MM.1S (cell line): ENCODE data around the gene RNGTT.

ENCODE experiments used
- EZH2 ChIP-seq: fragments of 300-600 bp; sonication (generic); optimal IDR thresholded peaks from 2 replicates; pipeline ENCODE3; 2017; ENCODE audit warnings: low read depth, mild to moderate bottlenecking, antibody characterized with exemption, low read length, mixed read lengths
- EZH2phosphoT487 ChIP-seq: fragments of 300-600 bp; sonication (generic); IDR thresholded peaks from 2 replicates; pipeline ENCODE4 v1.6.1; 2018; ENCODE audit warnings: antibody characterized with exemption, low read length
- TF ChIP-seq, protein P1 (sequence below): fragments of 300-600 bp; sonication (generic); IDR thresholded peaks from 2 replicates; pipeline ENCODE4 v1.5.1; 2016; ENCODE audit warnings: antibody characterized with exemption, low read length, mixed read lengths

DNA sequence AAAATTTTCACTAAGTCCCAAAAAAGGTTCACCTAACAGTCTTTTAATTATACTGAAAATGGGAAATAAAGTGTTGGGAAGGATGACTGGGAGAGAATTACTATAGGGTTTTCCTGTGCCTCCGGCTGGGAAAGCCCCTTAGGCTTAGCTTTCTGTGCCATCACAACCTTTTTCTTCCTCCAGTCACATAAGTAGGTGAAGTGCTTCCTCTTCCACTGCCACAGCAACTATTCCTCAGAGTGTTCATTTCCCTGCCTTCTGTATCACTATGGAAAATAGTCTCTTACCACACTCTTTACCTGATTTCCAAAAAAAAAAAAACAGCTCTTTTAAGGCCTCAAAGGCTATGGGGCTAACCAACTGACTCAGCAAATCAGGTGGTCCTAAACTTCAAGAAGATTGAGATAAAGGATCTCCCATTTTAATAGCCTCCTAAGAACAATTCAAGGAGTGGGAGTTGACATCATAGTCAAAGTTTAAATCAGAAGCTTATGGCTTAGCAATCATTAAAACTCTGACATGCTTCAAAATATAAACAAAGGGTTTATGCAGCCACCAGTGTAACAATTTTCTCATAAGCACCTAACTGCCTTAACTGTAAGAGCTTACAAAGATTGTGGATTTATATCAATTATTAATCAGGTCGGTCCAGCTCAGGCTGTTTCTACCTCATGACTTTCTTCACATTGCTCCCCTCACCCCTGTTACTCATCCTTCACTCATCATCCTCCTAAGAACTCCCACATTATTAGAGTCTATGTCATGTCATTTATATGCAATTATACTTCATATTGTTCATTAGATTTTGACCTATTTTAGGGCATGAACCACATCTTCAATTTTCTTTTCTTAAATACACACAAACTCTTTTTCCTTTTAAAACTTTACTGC is 95.3 kb downstream of the RNGTT start:
- TF ChIP-seq, protein P1, sequence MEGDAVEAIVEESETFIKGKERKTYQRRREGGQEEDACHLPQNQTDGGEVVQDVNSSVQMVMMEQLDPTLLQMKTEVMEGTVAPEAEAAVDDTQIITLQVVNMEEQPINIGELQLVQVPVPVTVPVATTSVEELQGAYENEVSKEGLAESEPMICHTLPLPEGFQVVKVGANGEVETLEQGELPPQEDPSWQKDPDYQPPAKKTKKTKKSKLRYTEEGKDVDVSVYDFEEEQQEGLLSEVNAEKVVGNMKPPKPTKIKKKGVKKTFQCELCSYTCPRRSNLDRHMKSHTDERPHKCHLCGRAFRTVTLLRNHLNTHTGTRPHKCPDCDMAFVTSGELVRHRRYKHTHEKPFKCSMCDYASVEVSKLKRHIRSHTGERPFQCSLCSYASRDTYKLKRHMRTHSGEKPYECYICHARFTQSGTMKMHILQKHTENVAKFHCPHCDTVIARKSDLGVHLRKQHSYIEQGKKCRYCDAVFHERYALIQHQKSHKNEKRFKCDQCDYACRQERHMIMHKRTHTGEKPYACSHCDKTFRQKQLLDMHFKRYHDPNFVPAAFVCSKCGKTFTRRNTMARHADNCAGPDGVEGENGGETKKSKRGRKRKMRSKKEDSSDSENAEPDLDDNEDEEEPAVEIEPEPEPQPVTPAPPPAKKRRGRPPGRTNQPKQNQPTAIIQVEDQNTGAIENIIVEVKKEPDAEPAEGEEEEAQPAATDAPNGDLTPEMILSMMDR: no peak
- TF ChIP-seq EZH2 (no peak), EZH2phosphoT487 (no peak)
